Adrenal gland (tissue), 5 donors: Measurements from ENCODE around the gene FCRL1.

Experiments
- POLR2A ChIP-seq, 2 donors: fragments of 450-650 bp; IDR thresholded peaks; one replicate each; pipeline ENCODE4 v1.6.1; 2017; ENCODE audit warnings: antibody characterized with exemption in 2 of 2, mild to moderate bottlenecking in 2 of 2, moderate library complexity in 1 of 2
- TF ChIP-seq, protein P1 (sequence below), 6 experiments: fragments of 450-650 bp in 4 of 6; fragments of 200-600 bp in 2 of 6; sonication (generic) in 1 of 6; IDR thresholded peaks; 1 replicate in 5 of 6; 2 replicates in 1 of 6; pipeline versions ENCODE4 v1.5.1 to v1.8.0; 2016 to 2021; ENCODE audit warnings: antibody characterized with exemption in 6 of 6, mild to moderate bottlenecking in 2 of 6, moderate library complexity in 1 of 6
- donor health status: DM: no; HTN: no; CAD: no.

DNA sequence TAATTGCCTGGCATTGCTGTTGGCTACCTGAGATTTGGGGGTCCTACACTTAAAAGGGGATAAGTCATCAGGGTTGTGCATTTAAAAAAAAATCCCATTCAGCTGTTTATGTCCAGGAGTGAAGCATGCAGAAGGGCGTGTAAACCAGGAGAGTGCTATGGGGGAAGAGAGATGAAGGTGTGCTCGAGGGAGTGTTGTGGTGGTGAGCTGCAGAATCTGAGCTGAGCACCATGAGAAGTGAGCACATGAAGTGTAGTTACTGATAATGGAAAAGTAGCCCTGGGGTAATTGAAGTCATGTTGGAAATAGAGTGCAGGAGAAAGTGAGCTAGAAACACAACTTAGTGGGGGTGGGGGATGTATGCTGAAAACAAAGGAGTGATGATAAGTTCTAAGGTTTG is 705 bp downstream of the FCRL1 start:
- TF ChIP-seq, protein P1, sequence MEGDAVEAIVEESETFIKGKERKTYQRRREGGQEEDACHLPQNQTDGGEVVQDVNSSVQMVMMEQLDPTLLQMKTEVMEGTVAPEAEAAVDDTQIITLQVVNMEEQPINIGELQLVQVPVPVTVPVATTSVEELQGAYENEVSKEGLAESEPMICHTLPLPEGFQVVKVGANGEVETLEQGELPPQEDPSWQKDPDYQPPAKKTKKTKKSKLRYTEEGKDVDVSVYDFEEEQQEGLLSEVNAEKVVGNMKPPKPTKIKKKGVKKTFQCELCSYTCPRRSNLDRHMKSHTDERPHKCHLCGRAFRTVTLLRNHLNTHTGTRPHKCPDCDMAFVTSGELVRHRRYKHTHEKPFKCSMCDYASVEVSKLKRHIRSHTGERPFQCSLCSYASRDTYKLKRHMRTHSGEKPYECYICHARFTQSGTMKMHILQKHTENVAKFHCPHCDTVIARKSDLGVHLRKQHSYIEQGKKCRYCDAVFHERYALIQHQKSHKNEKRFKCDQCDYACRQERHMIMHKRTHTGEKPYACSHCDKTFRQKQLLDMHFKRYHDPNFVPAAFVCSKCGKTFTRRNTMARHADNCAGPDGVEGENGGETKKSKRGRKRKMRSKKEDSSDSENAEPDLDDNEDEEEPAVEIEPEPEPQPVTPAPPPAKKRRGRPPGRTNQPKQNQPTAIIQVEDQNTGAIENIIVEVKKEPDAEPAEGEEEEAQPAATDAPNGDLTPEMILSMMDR (IDR thresholded peaks at IDR 0.05): no peak
- TF ChIP-seq POLR2A (IDR thresholded peaks at IDR 0.05): no peak
